Loucy (cell line): Measurements from ENCODE around the gene CDHR5.

Experiments used
- EZH2phosphoT487 ChIP-seq: fragments of 200-600 bp; IDR thresholded peaks from 2 replicates; pipeline ENCODE4 v1.6.1; 2018; ENCODE audit warnings: antibody characterized with exemption, mild to moderate bottlenecking, moderate library complexity, borderline replicate concordance
- TF ChIP-seq, protein P1 (sequence below): fragments of 200-600 bp; sonication (generic); conservative IDR thresholded peaks from 2 replicates; pipeline ENCODE4 v1.5.1; 2014; ENCODE audit warnings: mild to moderate bottlenecking, antibody characterized with exemption, low read length

- TF ChIP-seq, protein P1, sequence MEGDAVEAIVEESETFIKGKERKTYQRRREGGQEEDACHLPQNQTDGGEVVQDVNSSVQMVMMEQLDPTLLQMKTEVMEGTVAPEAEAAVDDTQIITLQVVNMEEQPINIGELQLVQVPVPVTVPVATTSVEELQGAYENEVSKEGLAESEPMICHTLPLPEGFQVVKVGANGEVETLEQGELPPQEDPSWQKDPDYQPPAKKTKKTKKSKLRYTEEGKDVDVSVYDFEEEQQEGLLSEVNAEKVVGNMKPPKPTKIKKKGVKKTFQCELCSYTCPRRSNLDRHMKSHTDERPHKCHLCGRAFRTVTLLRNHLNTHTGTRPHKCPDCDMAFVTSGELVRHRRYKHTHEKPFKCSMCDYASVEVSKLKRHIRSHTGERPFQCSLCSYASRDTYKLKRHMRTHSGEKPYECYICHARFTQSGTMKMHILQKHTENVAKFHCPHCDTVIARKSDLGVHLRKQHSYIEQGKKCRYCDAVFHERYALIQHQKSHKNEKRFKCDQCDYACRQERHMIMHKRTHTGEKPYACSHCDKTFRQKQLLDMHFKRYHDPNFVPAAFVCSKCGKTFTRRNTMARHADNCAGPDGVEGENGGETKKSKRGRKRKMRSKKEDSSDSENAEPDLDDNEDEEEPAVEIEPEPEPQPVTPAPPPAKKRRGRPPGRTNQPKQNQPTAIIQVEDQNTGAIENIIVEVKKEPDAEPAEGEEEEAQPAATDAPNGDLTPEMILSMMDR, result no peak
- no peak for TF ChIP-seq EZH2phosphoT487
Observed at GRCh38 chr11:614021-614622, 10.6 kb downstream of the CDHR5 start.
